ENCODE results near the gene DPP6.
"Not testable (repeated sequence)": the region's sequence is repeated elsewhere in the genome, so short reads cannot be mapped to it uniquely, and the experiment has no call there.

DPP6 gene

GRCh38 chr7:154151306-154151705 is 99.1 kb downstream of the DPP6 start:
- DNase-seq, result not testable (repeated sequence)

GRCh38 chr7:154155928-154156327 is 103.7 kb downstream of the DPP6 start:
- DNase-seq, result not testable (repeated sequence)

- not testable (repeated sequence) for DNase-seq
These were observed 110.7 kb downstream of the DPP6 start for GRCh38 chr7:154162921-154163320.

- not testable (repeated sequence) for DNase-seq
These were observed 111.4 kb downstream of the DPP6 start for GRCh38 chr7:154163642-154164041.

GRCh38 chr7:154167051-154167450 is 114.9 kb downstream of the DPP6 start:
- no peak for DNase-seq

GRCh38 chr7:154167807-154168206 is 115.6 kb downstream of the DPP6 start:
- DNase-seq, result no peak

- no peak for DNase-seq
These were observed 119.2 kb downstream of the DPP6 start for GRCh38 chr7:154171422-154171821.

- DNase-seq, result no peak
These were observed 120.0 kb downstream of the DPP6 start for GRCh38 chr7:154172236-154172635.

GRCh38 chr7:154177584-154177983 is 125.4 kb downstream of the DPP6 start:
- DNase-seq, result no peak

- no peak for DNase-seq
These were observed 126.7 kb downstream of the DPP6 start for GRCh38 chr7:154178895-154179294.

- DNase-seq, result no peak
These were observed 131.3 kb downstream of the DPP6 start for GRCh38 chr7:154183482-154183881.

GRCh38 chr7:154183946-154184345 is 131.7 kb downstream of the DPP6 start:
- no peak for DNase-seq

- DNase-seq, result no peak
These were observed 134.6 kb downstream of the DPP6 start for GRCh38 chr7:154186811-154187210.

- no peak for DNase-seq
These were observed 136.1 kb downstream of the DPP6 start for GRCh38 chr7:154188330-154188729.

- DNase-seq, result no peak
These were observed 143.1 kb downstream of the DPP6 start for GRCh38 chr7:154195266-154195665.

- no peak for DNase-seq
These were observed 146.3 kb downstream of the DPP6 start for GRCh38 chr7:154198481-154198880.

GRCh38 chr7:154200241-154200640 is 148.0 kb downstream of the DPP6 start:
- no peak for DNase-seq

GRCh38 chr7:154202002-154202401 is 149.8 kb downstream of the DPP6 start:
- DNase-seq, result no peak

- no peak for DNase-seq
These were observed 151.8 kb downstream of the DPP6 start for GRCh38 chr7:154204046-154204445.

- DNase-seq, result no peak
These were observed 160.7 kb downstream of the DPP6 start for GRCh38 chr7:154212861-154213260.

- DNase-seq, result no peak
These were observed 165.6 kb downstream of the DPP6 start for GRCh38 chr7:154217688-154218340.

- DNase-seq, result no peak
These were observed 179.5 kb downstream of the DPP6 start for GRCh38 chr7:154231732-154232131.

GRCh38 chr7:154232700-154233099 is 180.5 kb downstream of the DPP6 start:
- DNase-seq, result no peak

GRCh38 chr7:154241988-154242387 is 189.8 kb downstream of the DPP6 start:
- DNase-seq, result no peak

GRCh38 chr7:154242709-154243108 is 190.5 kb downstream of the DPP6 start:
- DNase-seq, result no peak

Data from effector CD8-positive, alpha-beta T cell (primary cell).